IPS-18a (cell line): ENCODE results near the gene HADHB.

Experiments used
- H3K27ac ChIP-seq: one replicate; pipeline ENCODE4 v1.5.1; 2013; ENCODE audit warnings: low read length
- H3K27me3 ChIP-seq: one replicate; pipeline ENCODE4 v1.6.1; 2013; ENCODE audit warnings: mild to moderate bottlenecking, low read length; ENCODE audit not compliant: control insufficient read depth, insufficient read depth
- H3K36me3 ChIP-seq: one replicate; pipeline ENCODE4 v1.6.1; 2013; ENCODE audit warnings: low read depth, low read length; ENCODE audit not compliant: control insufficient read depth
- H3K4me1 ChIP-seq: one replicate; pipeline ENCODE4 v1.6.1; 2013; ENCODE audit warnings: low read depth, low read length; ENCODE audit not compliant: control insufficient read depth
- H3K4me3 ChIP-seq: one replicate; pipeline ENCODE4 v1.5.1; 2013; ENCODE audit warnings: low read length
- H3K9ac ChIP-seq: one replicate; pipeline ENCODE4 v1.6.1; 2013; ENCODE audit warnings: mild to moderate bottlenecking, low read length, moderate library complexity
- H3K9me3 ChIP-seq: one replicate; pipeline ENCODE4 v1.6.1; 2013; ENCODE audit warnings: low read depth, low read length; ENCODE audit not compliant: control insufficient read depth

The HADHB gene

DNA sequence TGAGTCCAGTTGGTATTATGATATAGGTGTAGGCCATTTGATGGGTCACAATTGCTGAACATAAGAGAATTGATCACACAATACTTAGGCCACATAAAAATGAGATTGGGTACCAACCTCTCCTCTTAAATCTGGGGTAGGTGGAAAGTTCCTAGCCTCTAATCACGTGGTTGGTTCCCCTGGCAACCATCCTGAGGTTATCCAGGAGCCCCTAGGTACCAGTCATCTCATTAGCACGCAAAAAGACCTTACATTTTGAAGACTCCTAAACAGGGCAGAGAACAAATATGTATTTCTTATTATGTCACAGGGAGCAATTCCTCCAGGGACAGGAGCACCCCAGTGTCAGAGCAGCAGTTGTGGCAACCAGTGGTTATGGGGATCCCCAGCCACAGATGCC is 88.6 kb downstream of the HADHB start:
- Histone ChIP-seq H3K9me3 (no peaks in the 10 kb centered on the region), H3K27ac (no peak overlapping the region), H3K27me3 (no peaks in the 10 kb centered on the region), H3K36me3 (no peaks in the 10 kb centered on the region), H3K4me3 (no peak overlapping the region), H3K9ac (no peak overlapping the region), H3K4me1 (no peaks in the 10 kb centered on the region)

- H3K4me1 ChIP-seq, result peaks cover 6% of the 10 kb centered on the region
- H3K4me3 ChIP-seq, result no peak overlapping the region
- no peaks in the 10 kb centered on the region for H3K9me3 ChIP-seq
- no peaks in the 10 kb centered on the region for H3K27me3 ChIP-seq
- H3K27ac ChIP-seq, result no peak overlapping the region
- no peak overlapping the region for H3K9ac ChIP-seq
- H3K36me3 ChIP-seq, result no peaks in the 10 kb centered on the region
Measured at GRCh38 chr2:26335231-26335630, 90.5 kb downstream of the HADHB start.

DNA sequence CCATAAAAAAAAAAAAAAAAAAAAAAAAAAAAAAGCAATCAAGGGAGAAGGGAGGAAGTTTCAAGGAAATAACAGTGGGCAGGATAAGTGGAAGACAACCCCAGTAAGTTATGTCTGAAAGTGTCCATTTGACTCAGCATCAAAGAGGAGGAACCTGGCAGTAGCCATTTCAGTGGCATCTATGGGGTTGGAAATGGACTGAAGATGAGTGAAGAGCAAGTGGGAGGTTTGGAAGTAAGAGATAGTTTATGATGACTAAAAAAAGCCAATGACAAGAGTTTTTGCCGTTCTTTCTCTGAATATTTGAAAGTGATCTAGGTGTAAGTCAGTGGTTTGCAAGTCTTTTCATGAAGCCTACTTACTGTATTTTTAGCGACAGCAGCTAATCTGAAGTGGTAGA is 92.0 kb downstream of the HADHB start:
- H3K9ac ChIP-seq, result no peak overlapping the region
- peaks cover 9% of the 10 kb centered on the region for H3K4me1 ChIP-seq
- no peaks in the 10 kb centered on the region for H3K36me3 ChIP-seq
- H3K27me3 ChIP-seq, result no peaks in the 10 kb centered on the region
- no peak overlapping the region for H3K4me3 ChIP-seq
- no peak overlapping the region for H3K27ac ChIP-seq
- no peaks in the 10 kb centered on the region for H3K9me3 ChIP-seq

- Histone ChIP-seq H3K36me3 (no peaks in the 10 kb centered on the region), H3K4me3 (no peak overlapping the region), H3K4me1 (peaks cover 9% of the 10 kb centered on the region), H3K27me3 (no peaks in the 10 kb centered on the region), H3K9me3 (no peaks in the 10 kb centered on the region), H3K9ac (no peak overlapping the region), H3K27ac (no peak overlapping the region)
Measured at GRCh38 chr2:26337298-26337697, 92.6 kb downstream of the HADHB start.
